ACC112 (cell line): ENCODE measurements around the gene FKBP9.
"Not testable (repeated sequence)": the region's sequence is repeated elsewhere in the genome, so short reads cannot be mapped to it uniquely, and the experiment has no call there.

ENCODE experiments used
- H2AFZ ChIP-seq: fragments of 200-600 bp; sonication (generic); one replicate; pipeline ENCODE4 v1.6.0; 2017; ENCODE audit warnings: antibody characterized with exemption, low read length; ENCODE audit not compliant: unreplicated experiment
- H3K27ac ChIP-seq: fragments of 200-600 bp; sonication (generic); 2 replicates; pipeline ENCODE4 v1.5.1; 2014; ENCODE audit warnings: low read depth, mild to moderate bottlenecking, antibody characterized with exemption, low read length, moderate library complexity
- H3K27me3 ChIP-seq: fragments of 200-600 bp; sonication (generic); 2 replicates; pipeline ENCODE4 v1.6.1; 2014; ENCODE audit warnings: mild to moderate bottlenecking, antibody characterized with exemption, low read length, moderate library complexity, mixed read lengths; ENCODE audit not compliant: insufficient read depth
- H3K36me3 ChIP-seq: fragments of 200-600 bp; sonication (generic); 2 replicates; pipeline ENCODE4 v1.6.1; 2016; ENCODE audit warnings: mild to moderate bottlenecking, antibody characterized with exemption, low read length, moderate library complexity, mixed read lengths; ENCODE audit not compliant: insufficient read depth
- H3K4me1 ChIP-seq: fragments of 200-600 bp; sonication (generic); one replicate; pipeline ENCODE4 v1.6.1; 2016; ENCODE audit warnings: low read length, mixed read lengths; ENCODE audit not compliant: insufficient read depth, unreplicated experiment, control insufficient read depth
- H3K4me3 ChIP-seq: fragments of 200-600 bp; sonication (generic); 2 replicates; pipeline ENCODE4 v1.5.1; 2014; ENCODE audit warnings: mild to moderate bottlenecking, low read depth, low read length
- H3K79me2 ChIP-seq: fragments of 200-600 bp; sonication (generic); one replicate; pipeline ENCODE4 v1.6.0; 2016; ENCODE audit warnings: low read length; ENCODE audit not compliant: control insufficient read depth, unreplicated experiment, insufficient read depth

The FKBP9 gene

GRCh38 chr7:32988148-32988547 lies 30.9 kb downstream of the FKBP9 start:
- H3K27me3 ChIP-seq, H2AFZ ChIP-seq, H3K4me1 ChIP-seq, H3K36me3 ChIP-seq, H3K79me2 ChIP-seq, H3K4me3 ChIP-seq, H3K27ac ChIP-seq: not testable (repeated sequence)

GRCh38 chr7:32991068-32991585 lies 33.9 kb downstream of the FKBP9 start:
- not testable (repeated sequence) for H3K4me3 ChIP-seq, H3K36me3 ChIP-seq, H3K27me3 ChIP-seq, H3K27ac ChIP-seq, H2AFZ ChIP-seq, H3K79me2 ChIP-seq, H3K4me1 ChIP-seq

DNA sequence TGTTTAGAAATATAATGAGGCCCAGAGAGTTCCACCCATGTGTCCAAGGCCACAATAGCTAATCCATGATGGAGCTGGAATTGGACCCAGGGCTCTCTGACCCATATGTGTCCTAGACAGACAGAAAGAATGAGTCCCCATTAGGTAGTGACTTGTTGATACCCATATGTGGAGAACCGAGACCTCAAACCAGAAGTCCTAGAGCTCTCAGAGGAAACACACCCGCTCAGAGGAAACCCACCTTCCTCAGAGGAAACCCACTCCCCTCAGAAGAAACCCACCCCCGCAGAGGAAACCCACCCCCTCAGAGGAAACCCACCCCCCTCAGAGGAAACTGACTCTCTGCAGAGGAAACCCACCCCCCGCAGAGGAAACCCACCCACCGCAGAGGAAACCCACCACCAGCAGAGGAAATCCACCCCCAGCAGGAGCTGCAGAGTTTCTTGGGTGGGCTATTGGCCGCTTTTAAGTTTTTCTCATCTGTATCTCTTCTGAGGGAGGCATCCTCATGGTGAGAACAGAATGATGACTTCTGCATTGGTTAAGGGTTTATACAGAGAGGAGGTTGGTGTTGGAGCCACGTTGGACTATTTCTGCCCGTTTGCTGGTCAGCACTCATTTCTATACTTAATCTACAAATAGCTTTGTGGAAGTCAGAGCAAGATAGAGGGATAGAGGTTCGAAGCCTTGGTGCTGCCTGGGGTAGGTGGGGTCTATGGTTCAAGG lies 34.9 kb downstream of the FKBP9 start:
- H3K27me3 ChIP-seq, H3K27ac ChIP-seq, H3K36me3 ChIP-seq, H3K4me3 ChIP-seq, H2AFZ ChIP-seq, H3K4me1 ChIP-seq, H3K79me2 ChIP-seq: not testable (repeated sequence)

DNA sequence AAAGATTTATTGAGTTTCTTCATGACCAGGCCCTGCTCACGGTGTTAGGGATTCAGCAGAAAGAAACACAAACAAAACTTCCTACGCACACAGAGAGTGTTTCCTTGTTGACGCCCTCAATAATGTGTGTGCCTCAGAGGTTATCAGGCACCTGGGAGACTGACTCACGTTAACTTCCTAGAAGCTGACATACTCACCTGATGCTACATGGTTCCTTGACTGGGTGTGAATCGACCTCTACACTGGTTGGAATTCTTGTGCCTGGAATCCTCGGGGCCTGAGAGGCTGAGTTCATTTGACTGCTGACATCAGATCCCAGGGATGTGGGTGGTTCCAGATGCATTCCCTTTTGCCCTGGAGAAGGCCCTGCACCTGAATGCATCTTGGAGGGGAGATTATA lies 35.5 kb downstream of the FKBP9 start:
- H3K27me3 ChIP-seq, H3K79me2 ChIP-seq, H3K4me1 ChIP-seq, H2AFZ ChIP-seq, H3K36me3 ChIP-seq, H3K4me3 ChIP-seq, H3K27ac ChIP-seq: not testable (repeated sequence)

DNA sequence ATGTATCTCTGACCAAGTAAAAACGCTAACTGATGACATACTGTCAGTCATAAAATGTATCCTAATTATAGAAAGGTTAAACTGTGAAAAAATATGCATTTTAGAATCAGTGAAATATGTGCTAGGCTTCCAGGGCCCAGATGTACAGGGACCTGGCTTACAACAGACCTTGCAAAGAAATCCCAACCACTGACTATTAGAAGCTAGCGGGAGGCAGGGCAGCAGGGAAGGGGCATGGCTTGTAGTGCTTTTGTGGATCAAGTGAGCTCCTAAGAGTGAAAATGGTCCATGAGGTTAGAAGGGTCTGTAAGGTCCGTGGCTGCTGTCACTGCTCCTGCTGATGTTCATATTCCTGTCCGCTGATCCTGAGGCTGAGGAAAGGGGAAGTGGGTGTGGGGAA lies 40.7 kb downstream of the FKBP9 start:
- H2AFZ ChIP-seq, H3K27ac ChIP-seq, H3K27me3 ChIP-seq, H3K79me2 ChIP-seq, H3K36me3 ChIP-seq: not testable (repeated sequence)
- peak overlapping the region; percentile 29; the same call in 1 of the 2 replicates for H3K4me3 ChIP-seq
- peaks cover 11% of the 10 kb centered on the region for H3K4me1 ChIP-seq

DNA sequence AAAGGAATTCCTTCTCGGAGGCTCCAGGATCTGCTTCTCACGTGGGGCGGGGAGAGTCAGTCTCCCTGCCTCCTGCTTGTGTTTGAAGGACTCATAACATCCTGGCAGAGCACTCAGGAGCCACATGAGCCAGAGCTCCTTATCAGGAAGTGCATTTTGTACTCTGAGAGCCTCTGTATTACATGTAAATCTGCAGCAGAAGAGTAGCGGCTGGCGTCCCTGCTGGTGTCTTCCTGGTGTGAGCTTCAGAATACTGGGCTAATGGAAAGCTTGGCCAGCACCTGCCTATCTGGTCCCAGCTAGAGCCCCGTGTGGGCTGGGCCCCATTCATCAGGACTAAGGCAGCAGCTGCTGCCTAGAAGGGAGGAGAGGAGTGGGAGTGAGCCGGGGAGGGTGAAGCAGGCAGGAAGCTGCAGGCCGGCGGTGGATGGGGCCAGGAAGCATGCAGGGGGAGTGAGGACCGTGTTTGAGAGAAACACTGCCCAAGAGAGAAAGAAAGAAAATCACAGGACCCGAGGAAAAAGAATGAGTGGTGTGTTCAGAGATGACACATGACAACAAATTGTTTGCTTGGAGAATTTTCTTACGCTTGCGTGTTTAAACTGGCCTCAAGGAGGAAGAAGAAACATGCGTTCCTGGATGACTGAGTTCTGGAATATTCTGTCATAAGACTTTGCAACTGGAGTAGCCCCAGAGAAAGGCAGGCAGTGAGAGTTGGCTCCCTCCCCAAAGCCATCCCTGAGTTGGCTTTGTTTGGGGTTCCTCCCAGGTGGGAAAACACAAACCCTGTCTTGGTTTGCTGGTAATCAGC lies 41.3 kb downstream of the FKBP9 start:
- H3K36me3 ChIP-seq, H3K27me3 ChIP-seq, H2AFZ ChIP-seq, H3K79me2 ChIP-seq: not testable (repeated sequence)
- H3K4me3 ChIP-seq, result peak overlapping the region; percentile 29; the same call in 1 of the 2 replicates
- peak overlapping the region; percentile 29; the same call in 1 of the 2 replicates for H3K27ac ChIP-seq
- H3K4me1 ChIP-seq, result peaks cover 11% of the 10 kb centered on the region

DNA sequence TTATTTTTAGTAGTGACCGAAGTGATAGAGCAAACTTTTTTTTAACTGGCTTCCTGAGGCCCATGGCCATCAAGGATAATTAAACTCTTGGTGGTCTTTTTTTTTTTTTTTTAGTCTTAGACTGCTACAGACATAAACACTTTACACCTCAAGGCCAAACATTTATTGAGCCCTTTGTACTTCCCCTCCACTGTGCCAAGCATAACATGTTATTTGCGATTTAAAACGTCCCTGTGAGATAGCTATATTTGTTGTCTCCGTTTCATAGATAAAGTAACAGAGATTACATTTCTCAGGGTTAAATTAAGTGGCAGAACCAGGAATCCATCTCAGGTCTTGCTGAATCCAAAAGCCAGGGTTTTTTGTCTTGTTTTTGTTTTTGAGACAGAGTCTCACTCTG lies 42.1 kb downstream of the FKBP9 start:
- H3K27me3 ChIP-seq, H3K4me3 ChIP-seq, H2AFZ ChIP-seq, H3K27ac ChIP-seq, H3K79me2 ChIP-seq, H3K36me3 ChIP-seq: not testable (repeated sequence)
- H3K4me1 ChIP-seq, result peaks cover 11% of the 10 kb centered on the region

DNA sequence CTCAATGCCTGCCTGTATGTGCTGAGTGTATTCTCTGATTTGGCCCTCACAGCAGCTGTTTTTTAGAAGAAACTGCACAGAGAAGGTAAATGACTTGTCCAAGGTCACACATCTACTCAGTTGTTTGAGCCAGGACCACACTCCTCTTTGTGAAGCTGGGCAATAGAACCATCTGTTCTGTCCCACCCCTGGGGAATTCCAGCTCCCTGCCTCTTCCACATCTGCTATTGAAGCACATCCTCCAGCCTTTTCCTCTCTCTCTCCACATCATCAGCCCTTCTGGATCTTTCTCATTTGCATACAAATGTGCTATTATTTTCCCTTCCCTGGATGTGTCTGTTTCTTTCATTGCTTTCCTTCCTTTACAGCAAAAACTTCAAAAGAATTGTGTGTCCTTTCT lies 45.9 kb downstream of the FKBP9 start:
- not testable (repeated sequence) for H3K79me2 ChIP-seq, H3K27me3 ChIP-seq, H3K36me3 ChIP-seq, H3K4me1 ChIP-seq, H3K27ac ChIP-seq, H2AFZ ChIP-seq, H3K4me3 ChIP-seq

DNA sequence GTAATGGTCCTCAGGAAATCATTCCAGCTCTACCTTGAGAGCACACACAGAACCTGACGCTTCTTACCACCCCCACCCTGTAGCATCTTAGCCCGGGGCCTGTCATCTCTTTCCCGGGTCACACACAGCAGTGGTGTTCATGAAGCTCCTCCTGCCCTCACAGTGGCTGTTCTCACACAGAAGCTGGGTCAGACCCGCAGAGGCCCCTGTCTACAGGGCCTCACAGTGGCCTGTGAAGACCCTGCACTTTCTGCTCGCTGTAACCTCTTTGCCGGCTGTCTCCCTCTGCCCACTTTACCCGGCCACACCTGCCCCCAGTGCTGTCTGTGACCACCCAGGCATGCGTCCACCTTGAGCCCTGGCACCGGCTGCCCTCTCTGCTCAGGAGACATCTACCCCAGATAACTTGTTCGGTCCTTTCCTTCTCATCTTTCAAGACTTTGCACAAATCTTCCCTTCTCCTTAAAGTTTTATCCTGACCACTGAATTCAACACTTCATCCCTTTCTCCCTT lies 46.9 kb downstream of the FKBP9 start:
- H3K36me3 ChIP-seq, H2AFZ ChIP-seq, H3K27ac ChIP-seq, H3K79me2 ChIP-seq, H3K4me3 ChIP-seq, H3K27me3 ChIP-seq, H3K4me1 ChIP-seq: not testable (repeated sequence)

- not testable (repeated sequence) for H2AFZ ChIP-seq, H3K4me3 ChIP-seq, H3K27ac ChIP-seq, H3K4me1 ChIP-seq, H3K27me3 ChIP-seq, H3K79me2 ChIP-seq, H3K36me3 ChIP-seq
These were observed 48.0 kb downstream of the FKBP9 start for GRCh38 chr7:33005193-33005592.

DNA sequence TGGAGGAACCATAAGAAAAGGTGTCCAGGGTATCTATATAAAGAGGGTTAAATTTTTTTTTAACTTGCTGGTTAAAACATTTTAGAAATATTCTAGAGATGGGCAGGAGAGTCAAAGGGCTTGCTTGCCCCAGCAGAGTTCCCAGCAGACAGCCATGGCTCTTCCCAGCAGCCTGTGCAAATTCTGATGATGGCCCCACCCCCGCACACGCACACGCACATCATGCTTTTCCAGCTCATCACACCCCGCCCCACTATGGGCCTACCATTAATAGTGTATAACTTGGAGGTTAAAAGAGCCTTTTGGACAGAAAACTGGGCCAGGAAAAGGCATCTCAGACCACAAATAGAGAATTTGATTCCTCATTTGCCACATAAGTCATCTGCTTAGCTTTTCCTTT lies 48.5 kb downstream of the FKBP9 start:
- H3K27me3 ChIP-seq, H3K4me1 ChIP-seq, H2AFZ ChIP-seq, H3K36me3 ChIP-seq, H3K79me2 ChIP-seq, H3K27ac ChIP-seq, H3K4me3 ChIP-seq: not testable (repeated sequence)
